Measurements from ENCODE around the gene UBIAD1. TPM values are rescaled to one million over a fixed set of nuclear protein-coding genes. Genes with fewer than 3 reads are reported as not detected.

Gene UBIAD1

GRCh38 chr1:11335417-11336056 lies 62.5 kb downstream of the UBIAD1 start:
- H3K9ac ChIP-seq (ENCODE audit: low read depth, low read length, poor library complexity), result no peak overlapping the region
- no peak overlapping the region for H2BK15ac ChIP-seq (ENCODE audit: low read length)
- no peak overlapping the region for H4K8ac ChIP-seq (ENCODE audit: low read depth, low read length)
- H4K91ac ChIP-seq (ENCODE audit: low read depth, low read length, poor library complexity), result no peak overlapping the region
- DNase-seq (ENCODE audit: low spot score), result no peak
- H2BK12ac ChIP-seq (ENCODE audit: low read length), result no peak overlapping the region
- H3K27ac ChIP-seq (replicated peaks; ENCODE audit: low read length), result no peak overlapping the region
- H2BK120ac ChIP-seq (ENCODE audit: low read depth, low read length), result no peak overlapping the region
- no peaks in the 10 kb centered on the region for H3K79me1 ChIP-seq (ENCODE audit: low read depth, low read length)
- peak overlapping the region; percentile 82 for H2AK5ac ChIP-seq (ENCODE audit: low read depth, low read length)
- H3K36me3 ChIP-seq (replicated peaks in 1 of 2; ENCODE audit: control insufficient read depth in 2 of 2, insufficient read depth in 2 of 2, low read length in 2 of 2), result no peaks in the 10 kb centered on the region
- peaks cover 20 to 22% of the 10 kb centered on the region in 2 donors for H3K4me1 ChIP-seq (ENCODE audit: control insufficient read depth in 2 of 2, insufficient read depth in 1 of 2, low read depth in 1 of 2, low read length in 2 of 2)
- no peak overlapping the region for H3K23ac ChIP-seq (ENCODE audit: low read depth, low read length, poor library complexity)
- H2AFZ ChIP-seq (ENCODE audit: low read length), result no peak overlapping the region
- H3K18ac ChIP-seq (ENCODE audit: low read length), result no peak overlapping the region
- H3K4me3 ChIP-seq (ENCODE audit: low read length in 2 of 2), result no peak overlapping the region
- no peak overlapping the region for H2BK5ac ChIP-seq (ENCODE audit: low read length)
- H3K4me2 ChIP-seq (ENCODE audit: insufficient read depth, low read length, poor library complexity, severe bottlenecking), result no peak overlapping the region
- H3K14ac ChIP-seq (ENCODE audit: low read length), result no peak overlapping the region
- H3K9me3 ChIP-seq (replicated peaks in 1 of 2; ENCODE audit: control insufficient read depth in 2 of 2, insufficient read depth in 1 of 2, low read depth in 1 of 2, low read length in 2 of 2), result no peaks in the 10 kb centered on the region
- H3K27me3 ChIP-seq (ENCODE audit: control insufficient read depth in 3 of 3, insufficient read depth in 3 of 3, low read depth in 1 of 3, low read length in 3 of 3), result no peaks in the 10 kb centered on the region
- WGBS, 2 donors (ENCODE audit: extremely low coverage in 2 of 2, insufficient read length in 2 of 2, insufficient replicate concordance in 1 of 2), result no CpG with 5 or more reads among the region's 7 CpGs
- H3K4ac ChIP-seq (ENCODE audit: low read length), result no peak overlapping the region

- H3K4me1 ChIP-seq (ENCODE audit: control insufficient read depth in 2 of 2, insufficient read depth in 1 of 2, low read depth in 1 of 2, low read length in 2 of 2), result peaks cover 19 to 20% of the 10 kb centered on the region in 2 donors
- H3K9me3 ChIP-seq (replicated peaks in 1 of 2; ENCODE audit: control insufficient read depth in 2 of 2, insufficient read depth in 1 of 2, low read depth in 1 of 2, low read length in 2 of 2), result no peaks in the 10 kb centered on the region
- H3K18ac ChIP-seq (ENCODE audit: low read length), result no peak overlapping the region
- no peaks in the 10 kb centered on the region for H3K36me3 ChIP-seq (replicated peaks in 1 of 2; ENCODE audit: control insufficient read depth in 2 of 2, insufficient read depth in 2 of 2, low read length in 2 of 2)
- WGBS, 2 donors (ENCODE audit: extremely low coverage in 2 of 2, insufficient read length in 2 of 2, insufficient replicate concordance in 1 of 2), result no CpG with 5 or more reads among the region's 12 CpGs
- H2AFZ ChIP-seq (ENCODE audit: low read length), result no peak overlapping the region
- H3K14ac ChIP-seq (ENCODE audit: low read length), result no peak overlapping the region
- H4K8ac ChIP-seq (ENCODE audit: low read depth, low read length), result no peak overlapping the region
- no peak overlapping the region for H3K4ac ChIP-seq (ENCODE audit: low read length)
- DNase-seq (ENCODE audit: low spot score), result peak; percentile 58
- H3K27me3 ChIP-seq (ENCODE audit: control insufficient read depth in 3 of 3, insufficient read depth in 3 of 3, low read depth in 1 of 3, low read length in 3 of 3), result peaks cover 0 to 5% (median 0%) of the 10 kb centered on the region in 3 experiments
- no peak overlapping the region for H3K27ac ChIP-seq (replicated peaks; ENCODE audit: low read length)
- H2AK5ac ChIP-seq (ENCODE audit: low read depth, low read length), result no peak overlapping the region
- no peak overlapping the region for H2BK12ac ChIP-seq (ENCODE audit: low read length)
- no peak overlapping the region for H3K9ac ChIP-seq (ENCODE audit: low read depth, low read length, poor library complexity)
- no peak overlapping the region for H2BK15ac ChIP-seq (ENCODE audit: low read length)
- no peak overlapping the region for H2BK5ac ChIP-seq (ENCODE audit: low read length)
- no peak overlapping the region for H3K4me3 ChIP-seq (ENCODE audit: low read length in 2 of 2)
- H3K4me2 ChIP-seq (ENCODE audit: insufficient read depth, low read length, poor library complexity, severe bottlenecking), result no peak overlapping the region
- H2BK120ac ChIP-seq (ENCODE audit: low read depth, low read length), result no peak overlapping the region
- no peak overlapping the region for H4K91ac ChIP-seq (ENCODE audit: low read depth, low read length, poor library complexity)
- H3K79me1 ChIP-seq (ENCODE audit: low read depth, low read length), result no peaks in the 10 kb centered on the region
- no peak overlapping the region for H3K23ac ChIP-seq (ENCODE audit: low read depth, low read length, poor library complexity)
Measured at GRCh38 chr1:11337580-11338073, 64.6 kb downstream of the UBIAD1 start.

Small RNA genes within 50 kb of the gene (small RNA-seq; reads per million reads assigned to genes)
- gene RNU6-291P (ENCODE audit: insufficient read depth) (not detected), gene RPL39P6 (ENCODE audit: insufficient read depth) (not detected)
